KG1 (cell line): ENCODE data around the gene ATP5F1B.

Experiments used
- DNase-seq: peaks from one replicate; lab custom pipeline; 2025; lab: John Stamatoyannopoulos, UW

ATP5F1B gene

DNA sequence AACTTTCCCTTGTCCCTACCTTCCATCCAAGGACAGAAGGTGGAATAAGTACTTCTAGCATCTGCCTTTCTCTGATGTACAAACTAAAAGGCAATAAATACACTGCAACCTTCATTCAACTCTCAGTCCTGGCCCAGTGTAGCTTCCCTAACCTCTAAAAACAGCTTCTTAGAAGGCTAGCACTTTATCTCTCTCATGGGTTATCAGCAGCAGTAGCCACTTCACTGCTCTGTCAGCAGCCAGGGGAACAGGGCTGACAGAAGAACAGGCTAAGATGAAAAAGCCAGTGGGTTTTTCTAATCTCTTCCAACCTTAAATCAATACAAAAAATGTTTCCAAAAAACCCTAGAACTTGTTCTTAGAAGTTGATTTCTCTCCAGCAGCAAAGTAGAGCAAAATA is 28.9 kb downstream of the ATP5F1B start:
- DNase-seq, result no peak

DNA sequence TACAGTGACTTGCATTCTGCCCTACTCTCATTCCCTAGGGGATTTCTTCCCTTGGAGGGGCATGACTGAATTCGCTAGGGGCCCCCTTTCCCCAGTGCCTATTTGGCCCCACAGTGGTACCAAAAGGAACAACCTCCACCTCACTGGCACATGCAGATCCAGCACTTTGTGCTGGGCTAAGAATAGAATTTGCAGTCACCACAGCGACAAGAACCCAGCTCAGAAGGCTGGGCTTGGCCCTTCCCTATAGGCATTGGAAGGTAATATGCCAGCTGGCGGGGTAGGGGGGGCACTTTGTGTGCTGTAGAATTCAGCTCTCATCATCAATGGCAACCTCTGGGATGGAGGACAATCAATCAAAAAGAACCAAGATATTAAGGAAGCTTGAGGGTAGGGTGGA is 29.5 kb downstream of the ATP5F1B start:
- DNase-seq, result no peak

DNA sequence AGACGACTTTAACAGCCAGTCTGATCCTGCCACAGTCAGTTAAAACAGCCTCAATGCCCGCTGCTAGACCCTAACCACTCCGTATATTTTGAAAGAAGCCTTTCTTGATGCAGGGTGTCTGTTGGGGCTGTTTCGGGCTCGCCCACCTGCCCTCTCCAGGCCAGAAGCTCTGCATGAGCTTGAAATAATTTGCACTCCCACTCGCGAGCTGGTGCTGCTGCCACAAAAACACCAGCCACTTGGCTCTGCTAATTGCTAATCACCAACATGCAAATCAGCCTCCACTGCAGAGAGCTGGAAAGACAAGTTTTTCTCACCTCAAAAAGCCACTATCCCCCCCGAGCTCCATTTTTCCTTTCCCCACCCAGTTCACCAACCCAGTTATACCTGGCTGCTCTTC is 31.2 kb downstream of the ATP5F1B start:
- DNase-seq, result no peak

DNA sequence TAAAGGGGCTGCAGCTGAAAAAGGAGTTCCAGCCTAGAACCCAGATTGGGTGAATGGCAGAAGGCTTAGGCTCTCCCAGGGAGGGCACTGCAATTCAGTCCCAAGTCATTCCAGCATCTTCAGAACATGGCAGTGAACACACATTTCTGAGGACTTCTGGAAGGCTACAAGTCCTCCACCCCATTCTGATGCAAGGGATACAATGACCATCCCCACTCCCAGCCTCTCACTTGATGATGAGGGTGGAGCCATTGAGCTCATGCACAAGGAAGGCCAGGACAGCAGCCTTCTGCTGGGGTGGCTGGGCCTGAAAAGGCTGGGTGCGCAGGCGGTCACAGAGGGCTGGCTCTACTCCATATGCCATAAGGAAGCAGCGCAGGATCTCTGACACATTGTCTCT is 41.4 kb downstream of the ATP5F1B start:
- no peak for DNase-seq

DNA sequence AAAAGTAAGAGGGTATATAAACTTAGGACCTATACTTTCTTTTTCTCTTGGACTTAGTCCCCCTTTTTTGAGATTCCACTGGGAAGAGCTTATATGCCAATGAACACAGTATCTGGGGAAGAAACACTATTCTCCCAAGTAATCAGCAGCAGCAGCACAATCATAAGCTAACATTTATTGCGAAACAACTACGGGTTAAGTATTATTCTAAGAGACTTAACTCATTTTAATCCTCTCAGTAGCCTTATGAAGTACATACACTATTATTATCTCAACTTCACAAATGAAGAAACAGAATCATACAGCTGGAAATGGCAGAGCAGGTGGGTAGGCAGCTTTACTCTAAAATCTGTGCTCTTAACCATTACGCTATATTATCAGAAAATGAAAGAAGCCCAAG is 43.5 kb downstream of the ATP5F1B start:
- DNase-seq, result no peak

DNA sequence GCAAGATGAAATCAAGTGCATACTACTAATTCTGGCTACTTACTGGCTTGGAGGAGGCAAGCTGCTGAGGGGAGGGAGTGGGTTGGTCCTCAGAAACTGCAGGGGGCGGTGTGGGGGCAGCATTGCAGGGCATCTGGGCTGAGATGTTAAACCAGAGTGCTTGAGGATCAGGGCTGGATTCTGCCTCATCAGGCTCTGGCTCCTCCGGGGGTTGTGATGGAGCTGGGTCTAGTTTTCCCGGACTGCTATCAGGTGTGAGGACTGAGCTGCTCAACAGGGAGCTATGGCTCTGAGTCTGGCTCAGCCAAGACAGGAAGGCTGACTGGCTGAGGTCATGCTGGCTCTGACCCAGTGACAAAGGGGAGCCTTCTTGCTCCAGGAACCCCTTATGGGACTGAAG is 44.3 kb downstream of the ATP5F1B start:
- no peak for DNase-seq

DNA sequence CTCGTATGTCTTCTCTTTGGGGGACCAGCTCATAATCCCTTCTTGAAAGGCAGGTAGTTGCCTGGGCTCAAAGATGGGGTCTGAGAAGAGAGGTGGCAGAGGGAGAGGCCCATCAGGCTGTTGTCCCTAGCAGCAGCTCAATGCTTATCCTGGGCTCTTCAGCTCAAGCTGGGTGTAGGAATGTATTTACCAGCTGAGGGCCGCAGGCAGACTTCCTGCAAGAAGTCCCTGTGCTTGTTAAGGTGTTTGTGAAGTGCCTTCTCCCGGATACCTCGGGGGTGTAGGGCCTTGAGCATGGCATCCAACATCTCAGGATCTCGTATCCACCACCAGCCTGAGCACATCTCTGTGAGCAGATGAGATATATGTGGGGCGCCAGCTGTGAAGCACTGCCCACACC is 45.0 kb downstream of the ATP5F1B start:
- DNase-seq, result no peak

DNA sequence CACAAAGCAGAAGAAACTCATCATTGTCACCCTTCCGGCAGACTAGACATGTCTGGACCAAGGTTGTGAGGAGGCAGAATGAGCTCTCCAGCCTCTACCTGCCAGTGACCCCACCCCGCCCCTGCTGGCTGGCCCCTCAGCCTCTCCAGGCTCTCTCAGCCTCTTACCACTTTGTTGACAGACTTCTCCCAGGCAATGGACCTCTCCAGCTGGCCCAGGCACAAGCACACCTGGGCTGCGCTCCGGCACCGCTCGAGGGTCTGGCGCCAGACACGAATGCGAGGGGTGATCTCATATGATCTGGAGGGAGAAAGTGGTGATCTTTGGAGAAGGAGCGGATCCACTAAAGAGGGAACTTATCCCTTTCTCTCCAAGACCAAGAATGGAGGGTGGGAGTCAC is 46.0 kb downstream of the ATP5F1B start:
- no peak for DNase-seq

DNA sequence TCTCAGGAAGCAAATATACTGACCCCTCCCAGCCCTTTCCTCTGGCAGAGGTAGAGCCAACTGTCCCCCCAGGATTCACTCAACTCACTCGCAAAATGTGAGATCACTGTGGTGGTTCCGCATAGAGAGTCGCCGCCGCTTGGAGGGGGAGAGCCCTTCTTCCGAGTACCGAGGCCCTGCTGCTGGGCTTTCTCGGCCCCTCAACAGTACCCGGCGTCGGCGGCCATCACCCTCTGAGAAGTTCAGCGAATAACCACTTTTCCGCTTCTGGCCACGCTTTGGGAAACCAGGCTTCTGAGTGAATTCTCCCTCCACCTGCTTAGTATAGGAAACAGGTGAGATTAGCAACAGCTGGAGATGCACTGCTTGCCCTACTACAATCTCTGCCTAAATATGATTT is 46.7 kb downstream of the ATP5F1B start:
- DNase-seq, result no peak

DNA sequence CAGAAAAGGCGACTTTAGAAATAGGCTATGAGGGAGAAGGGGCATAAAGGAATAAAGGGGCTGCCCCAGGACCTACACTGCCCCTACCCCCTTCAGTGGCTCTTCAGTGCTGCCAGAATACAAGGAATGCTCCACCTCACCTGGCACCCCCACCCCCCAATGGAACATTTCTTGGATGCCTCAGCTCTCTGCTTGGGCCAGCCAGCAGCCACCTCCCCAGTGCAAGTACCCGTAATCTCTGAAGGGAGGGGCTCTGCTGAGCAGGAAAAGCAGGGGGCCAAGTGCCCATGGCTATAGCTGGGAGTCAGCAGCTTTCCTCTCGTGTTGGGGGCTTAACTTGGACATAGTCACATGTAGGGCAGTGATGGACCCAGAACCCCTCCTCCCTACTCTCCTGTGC is 49.0 kb downstream of the ATP5F1B start:
- DNase-seq, result no peak

DNA sequence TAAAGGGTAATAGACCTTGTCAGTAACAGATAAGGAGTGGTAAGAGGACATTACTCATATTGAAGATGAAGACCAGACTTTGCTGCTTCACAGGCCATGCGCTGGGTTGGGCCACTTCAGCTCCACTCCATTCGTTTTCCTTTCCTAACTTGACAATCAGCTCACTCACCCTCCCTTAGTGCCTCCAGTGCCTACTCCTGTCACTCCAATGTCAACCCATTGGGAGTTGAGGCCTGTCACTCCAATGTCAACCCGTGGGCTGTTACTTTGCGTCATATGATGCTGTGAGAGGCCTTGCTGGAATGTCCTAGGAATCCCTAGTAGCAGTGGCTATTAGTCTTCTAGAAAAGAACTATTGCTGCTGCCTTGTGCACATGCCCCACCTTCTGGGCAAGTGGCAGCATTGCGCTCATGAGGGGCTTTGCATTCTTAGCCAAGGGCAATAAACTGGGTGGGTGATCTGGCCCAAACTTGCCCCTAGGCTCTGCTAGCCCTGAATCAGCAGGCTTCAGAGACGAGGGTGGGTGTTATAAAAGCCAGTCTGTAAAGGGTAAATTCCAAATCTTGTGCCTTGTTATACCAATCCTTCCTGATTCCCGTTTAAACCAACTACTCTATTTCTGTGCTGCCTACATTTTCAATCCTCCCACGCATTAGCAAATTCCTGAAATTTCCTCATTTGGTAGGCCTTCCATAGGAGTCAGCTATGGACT is 51.7 kb downstream of the ATP5F1B start:
- no peak for DNase-seq

DNA sequence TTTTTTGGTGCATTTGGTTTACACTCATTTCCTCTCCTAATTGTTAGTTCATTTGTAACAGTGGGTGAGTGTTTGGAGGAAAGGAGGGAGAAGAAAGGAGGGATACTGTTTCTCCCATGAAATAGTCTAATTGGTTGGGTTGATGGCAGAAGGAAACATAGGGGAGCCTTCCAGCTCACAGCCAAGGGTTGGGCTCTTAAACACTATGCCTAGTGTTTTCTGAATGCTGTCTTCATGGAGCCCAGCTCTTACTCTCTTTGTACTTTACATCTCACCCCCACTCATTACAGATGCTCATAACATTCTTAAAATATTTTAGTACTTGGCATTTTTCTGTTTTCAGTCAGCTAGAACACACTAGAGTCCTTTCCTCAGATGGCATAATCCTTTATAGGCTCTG is 53.8 kb downstream of the ATP5F1B start:
- no peak for DNase-seq

DNA sequence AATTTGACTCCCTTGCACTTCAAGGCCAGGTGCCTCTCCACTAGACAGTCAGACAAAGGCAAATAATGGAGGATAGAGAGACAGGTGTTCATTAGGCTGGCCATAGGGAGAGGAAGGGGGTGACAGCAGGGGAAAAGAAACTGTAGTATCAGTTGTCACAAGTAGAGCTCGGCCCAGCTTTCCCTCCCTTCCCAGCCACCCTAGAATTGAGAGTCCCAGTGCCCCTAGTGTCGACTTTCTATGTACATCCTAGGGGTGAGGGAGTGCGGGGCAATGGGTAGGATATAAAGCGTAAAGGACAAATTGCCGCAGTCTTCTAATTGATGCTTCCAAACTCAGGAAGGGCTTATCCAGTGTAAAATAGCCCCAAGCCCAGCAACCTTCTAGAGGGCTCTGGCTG is 54.7 kb downstream of the ATP5F1B start:
- no peak for DNase-seq

DNA sequence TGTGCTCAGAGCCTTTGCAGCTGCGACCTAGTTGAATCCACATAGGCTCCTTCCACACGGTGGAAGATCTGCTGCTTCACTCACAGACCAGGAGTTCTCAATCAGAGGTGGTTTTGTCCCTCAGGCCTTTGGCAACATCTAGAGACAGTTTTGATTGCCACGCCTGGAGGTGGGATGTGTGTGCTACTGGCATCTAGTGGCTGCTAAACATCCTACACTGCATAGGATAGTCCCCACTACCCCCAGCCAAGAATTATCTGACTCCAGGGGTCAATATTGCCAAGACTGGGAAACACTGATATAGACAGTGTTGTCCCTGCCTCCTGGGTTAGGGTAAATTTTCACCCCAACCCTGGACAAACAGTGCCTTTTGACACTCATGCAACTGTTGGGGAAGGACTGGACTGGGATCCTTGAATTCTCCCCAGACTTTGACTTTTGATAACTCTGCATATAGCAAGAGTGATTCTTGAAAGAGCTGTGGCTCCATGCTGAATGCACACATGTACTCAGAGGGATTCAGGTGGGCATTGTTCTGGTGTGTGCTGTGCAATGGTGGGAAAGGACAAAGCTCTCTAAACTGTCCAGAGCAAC is 55.5 kb downstream of the ATP5F1B start:
- DNase-seq, result no peak

DNA sequence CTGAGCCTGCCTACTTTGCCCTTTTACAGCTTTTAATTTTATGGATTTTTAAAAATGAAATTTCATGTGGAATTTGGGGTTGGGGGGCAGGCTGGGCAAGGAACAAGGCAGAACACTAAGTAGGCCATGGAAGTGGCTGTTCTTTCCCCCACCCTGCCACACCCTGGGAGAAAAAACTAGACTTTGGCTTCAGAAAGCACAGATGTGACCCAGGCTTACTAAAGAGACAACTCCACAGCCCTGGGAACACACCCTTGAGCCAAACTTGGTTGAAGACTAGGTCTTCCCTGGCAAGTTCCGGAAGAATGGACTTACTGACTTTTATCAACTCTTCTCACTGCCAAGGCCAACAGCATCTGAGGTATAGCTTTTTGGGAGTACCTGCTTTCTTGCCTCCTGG is 56.0 kb downstream of the ATP5F1B start:
- no peak for DNase-seq
